GM15510 (cell line): ENCODE measurements around the gene SNX8.

ENCODE experiments used
- POLR2A ChIP-seq: IDR thresholded peaks from 3 replicates; pipeline ENCODE4 v1.6.1; 2011; ENCODE audit warnings: borderline replicate concordance; ENCODE audit not compliant: insufficient read length; ENCODE audit errors: extremely low read depth

SNX8 gene

GRCh38 chr7:2274666-2275065, 39.6 kb downstream of the SNX8 start:
- TF ChIP-seq POLR2A: no peak

- TF ChIP-seq POLR2A: no peak
Observed at GRCh38 chr7:2273866-2274265, 40.4 kb downstream of the SNX8 start.

DNA sequence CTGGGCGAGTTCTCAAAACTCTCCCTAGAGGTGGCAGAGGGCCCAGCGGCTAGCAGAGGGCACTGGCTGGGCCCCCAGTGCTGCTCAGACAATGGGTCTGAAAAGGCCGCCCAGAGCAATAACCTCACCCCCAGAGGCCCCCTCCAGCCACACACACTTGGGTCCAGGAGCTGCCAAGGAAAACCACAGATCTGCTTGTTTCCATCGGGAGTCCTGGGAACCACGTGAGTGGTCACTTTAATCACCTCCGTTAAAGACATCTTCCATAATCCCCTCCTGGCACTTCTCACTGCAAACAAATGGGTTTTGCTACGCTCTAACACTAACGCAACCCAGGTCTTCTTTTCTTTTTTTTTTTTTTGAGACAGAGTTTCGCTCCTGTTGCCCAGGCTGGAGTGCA, 42.2 kb downstream of the SNX8 start:
- no peak for TF ChIP-seq POLR2A

DNA sequence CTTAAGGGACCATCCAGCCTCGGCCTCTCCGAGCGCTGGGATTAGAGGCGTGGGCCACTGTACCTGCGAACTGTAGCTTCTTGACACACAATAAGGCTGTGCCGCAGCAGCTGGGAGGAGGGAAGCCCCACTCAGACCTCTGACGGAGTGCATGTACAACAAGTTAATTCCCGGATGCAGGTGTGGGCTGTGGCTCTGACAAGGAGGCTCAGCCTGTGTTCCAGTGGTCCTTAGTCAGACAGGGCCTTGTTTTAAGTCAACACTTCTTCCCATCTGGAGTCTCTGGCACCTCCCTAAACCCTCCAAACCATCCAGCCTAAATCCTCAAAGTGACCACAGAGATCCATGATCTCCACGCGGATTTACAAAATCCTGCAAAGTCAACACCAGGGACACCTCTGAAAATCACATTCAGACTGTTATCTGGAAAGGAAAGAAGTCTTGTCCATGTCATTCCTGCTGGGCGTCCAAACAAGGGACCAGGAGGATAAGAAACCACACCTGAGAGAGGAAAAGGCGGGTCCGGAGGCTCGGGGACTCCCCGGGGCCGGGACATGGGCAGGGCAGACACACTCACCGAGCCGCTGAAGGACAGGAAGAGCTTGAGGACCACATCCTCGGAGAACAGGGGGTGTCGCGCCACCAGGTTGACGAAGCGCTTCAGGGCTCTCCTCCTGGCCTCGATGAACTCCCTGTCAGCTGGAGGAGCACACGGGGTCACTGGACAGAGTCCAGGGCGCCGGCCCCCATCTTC, 42.8 kb downstream of the SNX8 start:
- TF ChIP-seq POLR2A: no peak

- TF ChIP-seq POLR2A: no peak
Observed at GRCh38 chr7:2270495-2270894, 43.7 kb downstream of the SNX8 start.

DNA sequence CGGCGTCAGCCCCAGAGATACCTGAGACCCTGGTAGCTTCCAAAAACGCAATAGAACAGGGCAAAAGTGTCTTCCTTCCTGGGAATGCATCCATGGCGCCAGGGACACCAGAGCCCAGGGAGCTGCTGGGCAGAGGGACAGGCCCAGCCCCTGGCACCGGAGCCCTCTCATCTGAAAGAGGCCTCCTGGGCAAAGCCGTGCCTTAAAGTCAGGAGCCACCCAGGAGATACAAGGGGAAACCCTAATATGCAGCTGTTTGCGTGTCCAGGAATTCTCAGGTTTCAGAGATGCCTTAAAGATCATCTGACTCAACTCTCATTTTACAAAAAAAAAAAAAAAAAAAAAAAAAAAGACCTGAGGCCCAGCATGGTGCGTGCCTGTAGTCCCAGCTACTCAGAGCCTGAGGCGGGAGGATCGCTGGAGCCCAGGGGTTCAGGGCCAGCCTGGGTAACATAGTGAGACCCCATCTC, 44.2 kb downstream of the SNX8 start:
- TF ChIP-seq POLR2A: no peak

- TF ChIP-seq POLR2A: no peak
Observed at GRCh38 chr7:2266911-2267310, 47.3 kb downstream of the SNX8 start.

- no peak for TF ChIP-seq POLR2A
Observed at GRCh38 chr7:2264158-2264557, 50.1 kb downstream of the SNX8 start.

DNA sequence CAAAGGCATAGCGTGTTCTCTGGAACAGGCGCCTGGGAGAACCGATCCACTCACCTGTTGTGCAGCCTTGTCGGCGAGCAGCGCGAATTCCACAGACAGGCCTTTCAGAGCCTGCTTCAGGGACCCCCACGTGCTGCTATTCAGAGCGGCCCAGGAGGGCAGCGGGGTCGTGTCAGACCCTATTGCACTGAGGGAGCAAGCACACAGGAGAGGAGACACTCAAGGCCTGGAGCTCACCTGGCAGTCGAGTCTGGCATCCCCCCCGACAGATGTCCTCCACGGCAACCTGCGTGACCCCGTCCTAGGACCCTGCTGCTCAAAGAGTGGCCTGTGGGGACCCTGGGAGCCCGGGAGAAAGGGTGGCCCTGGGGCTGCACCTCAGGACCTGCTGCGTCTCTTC, 51.1 kb downstream of the SNX8 start:
- TF ChIP-seq POLR2A: no peak

DNA sequence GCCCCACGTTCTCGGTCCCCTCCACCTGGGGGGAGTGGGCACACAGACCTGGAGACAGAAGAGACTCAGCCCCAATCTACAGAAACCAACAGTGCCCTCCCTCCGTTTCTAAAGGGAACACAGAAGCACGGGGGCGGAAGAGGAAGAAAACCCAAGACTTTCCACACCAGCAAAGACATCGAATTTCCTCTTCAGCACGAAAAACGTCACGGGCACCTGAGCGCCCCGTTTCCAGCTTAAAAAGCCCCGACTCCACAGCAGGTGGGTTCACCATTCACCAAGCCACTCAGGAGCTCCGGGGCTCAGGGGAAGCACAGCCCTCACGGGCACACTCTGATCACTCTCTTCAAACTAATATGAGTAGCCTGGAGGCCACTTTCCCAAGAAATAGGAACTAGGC, 52.6 kb downstream of the SNX8 start:
- no peak for TF ChIP-seq POLR2A

- no peak for TF ChIP-seq POLR2A
Observed at GRCh38 chr7:2260820-2261219, 53.4 kb downstream of the SNX8 start.

- TF ChIP-seq POLR2A: no peak
Observed at GRCh38 chr7:2259480-2259879, 54.8 kb downstream of the SNX8 start.

- no peak for TF ChIP-seq POLR2A
Observed at GRCh38 chr7:2258661-2259365, 55.4 kb downstream of the SNX8 start.

GRCh38 chr7:2257651-2258050, 56.6 kb downstream of the SNX8 start:
- TF ChIP-seq POLR2A: no peak

GRCh38 chr7:2257046-2257551, 57.1 kb downstream of the SNX8 start:
- TF ChIP-seq POLR2A: no peak
